OCI-LY7 (cell line): ENCODE measurements around the gene DND1. TPM values are rescaled to one million over a fixed set of nuclear protein-coding genes. Genes with fewer than 3 reads are reported as not detected.
"Not testable (repeated sequence)": the region's sequence is repeated elsewhere in the genome, so short reads cannot be mapped to it uniquely, and the experiment has no call there.

Source experiments
- BruUV-seq: library from RNA; stranded (reverse); fragments of 400-500 nt; replicated peaks from 2 replicates; lab custom pipeline; 2021; lab: Mats Ljungman, UMichigan
- CTCF ChIA-PET: fragments of 300-600 bp; sonication (Branson Sonifier 250); formaldehyde crosslinking; loops from one replicate; lab custom pipeline; 2022; ENCODE audit warnings: antibody characterized with exemption; ENCODE audit not compliant: unreplicated experiment; lab: Charles Lee
- POLR2A ChIA-PET: fragments of 300-600 bp; sonication (Branson Sonifier 250); formaldehyde crosslinking; loops from one replicate; lab custom pipeline; 2022; ENCODE audit warnings: antibody characterized with exemption; lab: Charles Lee
- DNase-seq: peaks from one replicate; pipeline ENCODE4 v3.0.0-alpha.2; 2015; ENCODE audit warnings: low spot score
- H2AFZ ChIP-seq: fragments of 200-600 bp; sonication (generic), shearing (Covaris generic); 2 replicates; pipeline ENCODE4 v1.6.1; 2014; ENCODE audit warnings: mild to moderate bottlenecking, antibody characterized with exemption, low read length, moderate library complexity
- H3K27ac ChIP-seq: fragments of 200-600 bp; sonication (generic); 2 replicates; pipeline ENCODE4 v1.5.1; 2014; ENCODE audit warnings: mixed run types, low read depth, mild to moderate bottlenecking, moderate library complexity, low read length, inconsistent platforms; ENCODE audit not compliant: poor library complexity, severe bottlenecking
- H3K36me3 ChIP-seq: fragments of 200-600 bp; sonication (generic); 2 replicates; pipeline ENCODE4 v1.6.1; 2014; ENCODE audit warnings: mild to moderate bottlenecking, antibody characterized with exemption, low read length, moderate library complexity, mixed read lengths; ENCODE audit not compliant: insufficient read depth
- H3K4me1 ChIP-seq: fragments of 200-600 bp; sonication (generic); 2 replicates; pipeline ENCODE4 v1.5.1; 2014; ENCODE audit warnings: mild to moderate bottlenecking, low read length; ENCODE audit not compliant: insufficient read depth, poor library complexity, severe bottlenecking
- H3K4me2 ChIP-seq: fragments of 200-600 bp; sonication (generic); 2 replicates; pipeline ENCODE4 v1.6.1; 2014; ENCODE audit warnings: mild to moderate bottlenecking, low read length
- H3K4me3 ChIP-seq: fragments of 200-600 bp; sonication (generic); 2 replicates; pipeline ENCODE4 v1.5.1; 2014; ENCODE audit warnings: mild to moderate bottlenecking, low read depth, low read length; ENCODE audit not compliant: poor library complexity, severe bottlenecking
- H3K79me2 ChIP-seq: fragments of 200-600 bp; sonication (generic); 2 replicates; pipeline ENCODE4 v1.6.1; 2016; ENCODE audit warnings: low read depth, mild to moderate bottlenecking, low read length, moderate library complexity, mixed read lengths; ENCODE audit not compliant: insufficient read depth
- H3K9me2 ChIP-seq: fragments of 200-600 bp; sonication (generic); 2 replicates; pipeline ENCODE4 v1.6.1; 2016; ENCODE audit warnings: mild to moderate bottlenecking, low read length, mixed read lengths; ENCODE audit not compliant: insufficient read depth
- H3K9me3 ChIP-seq: fragments of 200-600 bp; sonication (generic); 2 replicates; pipeline ENCODE4 v1.6.1; 2014; ENCODE audit warnings: mild to moderate bottlenecking, mixed run types, low read length, mixed read lengths
- H4K20me1 ChIP-seq: fragments of 200-600 bp; sonication (generic); 2 replicates; pipeline ENCODE4 v1.6.1; 2014; ENCODE audit warnings: mild to moderate bottlenecking, antibody characterized with exemption, low read length, moderate library complexity, mixed read lengths; ENCODE audit not compliant: insufficient read depth
- EZH2phosphoT487 ChIP-seq: fragments of 200-600 bp; sonication (generic); IDR thresholded peaks from 2 replicates; pipeline ENCODE4 v1.6.1; 2018; ENCODE audit warnings: low read depth, borderline replicate concordance, mild to moderate bottlenecking, mixed run types, antibody characterized with exemption, low read length, moderate library complexity, mixed read lengths
- intact Hi-C: fragments of 100-400 bp; cut with micrococcal nuclease; formaldehyde crosslinking; loops from one replicate; pipeline ENCODE4 v1.10.0; 2022; ENCODE audit not compliant: unreplicated experiment
- total RNA-seq, 2 experiments: library from RNA; depleted of rRNA in 1 of 2; stranded (reverse); fragments of >200 nt in 1 of 2; shearing (Covaris generic) in 1 of 2; gene quantifications; 2 replicates each; pipeline ENCODE4 v1.2.3, GENCODE V29; 2014 to 2022
- TF ChIP-seq, protein P1 (sequence below): fragments of 200-600 bp; sonication (generic); conservative IDR thresholded peaks from 2 replicates; pipeline ENCODE4 v1.5.1; 2014; ENCODE audit warnings: mild to moderate bottlenecking, antibody characterized with exemption, low read length, moderate library complexity, mixed read lengths

The DND1 gene
- total RNA-seq, 2 experiments from 2014 or later, result 2.2 to 4.5 TPM

DNA sequence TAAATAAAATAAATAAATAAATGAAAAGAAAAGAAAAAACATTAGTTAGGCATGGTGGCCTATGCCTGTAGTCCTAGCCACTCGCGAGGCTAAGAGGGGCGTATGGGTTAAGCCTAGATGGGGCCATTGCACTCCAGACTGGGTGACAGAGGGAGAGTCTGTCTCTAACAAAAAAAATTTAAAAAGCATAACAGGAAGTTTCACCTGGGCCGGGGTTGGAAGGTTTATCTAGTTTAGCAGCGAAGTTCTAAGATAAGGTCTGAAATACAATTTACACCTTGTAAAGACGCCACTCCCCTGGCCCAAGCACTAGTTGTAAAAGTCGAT is 44.9 kb upstream of the DND1 start:
- Histone ChIP-seq H3K4me2 (no peak overlapping the region), H3K9me2 (no peaks in the 10 kb centered on the region), H3K36me3 (no peaks in the 10 kb centered on the region), H4K20me1 (no peaks in the 10 kb centered on the region), H3K79me2 (no peaks in the 10 kb centered on the region), H3K4me3 (no peak overlapping the region), H3K4me1 (no peaks in the 10 kb centered on the region), H2AFZ (no peak overlapping the region), H3K27ac (no peak overlapping the region), H3K9me3 (no peaks in the 10 kb centered on the region)
- POLR2A ChIA-PET, result no interaction called here
- TF ChIP-seq, protein P1, sequence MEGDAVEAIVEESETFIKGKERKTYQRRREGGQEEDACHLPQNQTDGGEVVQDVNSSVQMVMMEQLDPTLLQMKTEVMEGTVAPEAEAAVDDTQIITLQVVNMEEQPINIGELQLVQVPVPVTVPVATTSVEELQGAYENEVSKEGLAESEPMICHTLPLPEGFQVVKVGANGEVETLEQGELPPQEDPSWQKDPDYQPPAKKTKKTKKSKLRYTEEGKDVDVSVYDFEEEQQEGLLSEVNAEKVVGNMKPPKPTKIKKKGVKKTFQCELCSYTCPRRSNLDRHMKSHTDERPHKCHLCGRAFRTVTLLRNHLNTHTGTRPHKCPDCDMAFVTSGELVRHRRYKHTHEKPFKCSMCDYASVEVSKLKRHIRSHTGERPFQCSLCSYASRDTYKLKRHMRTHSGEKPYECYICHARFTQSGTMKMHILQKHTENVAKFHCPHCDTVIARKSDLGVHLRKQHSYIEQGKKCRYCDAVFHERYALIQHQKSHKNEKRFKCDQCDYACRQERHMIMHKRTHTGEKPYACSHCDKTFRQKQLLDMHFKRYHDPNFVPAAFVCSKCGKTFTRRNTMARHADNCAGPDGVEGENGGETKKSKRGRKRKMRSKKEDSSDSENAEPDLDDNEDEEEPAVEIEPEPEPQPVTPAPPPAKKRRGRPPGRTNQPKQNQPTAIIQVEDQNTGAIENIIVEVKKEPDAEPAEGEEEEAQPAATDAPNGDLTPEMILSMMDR, result no peak
- no peak for TF ChIP-seq EZH2phosphoT487
- no TSS peak for BruUV-seq
- CTCF ChIA-PET, result no interaction called here
- no peak for DNase-seq
- intact Hi-C loops, result no loop called here

DNA sequence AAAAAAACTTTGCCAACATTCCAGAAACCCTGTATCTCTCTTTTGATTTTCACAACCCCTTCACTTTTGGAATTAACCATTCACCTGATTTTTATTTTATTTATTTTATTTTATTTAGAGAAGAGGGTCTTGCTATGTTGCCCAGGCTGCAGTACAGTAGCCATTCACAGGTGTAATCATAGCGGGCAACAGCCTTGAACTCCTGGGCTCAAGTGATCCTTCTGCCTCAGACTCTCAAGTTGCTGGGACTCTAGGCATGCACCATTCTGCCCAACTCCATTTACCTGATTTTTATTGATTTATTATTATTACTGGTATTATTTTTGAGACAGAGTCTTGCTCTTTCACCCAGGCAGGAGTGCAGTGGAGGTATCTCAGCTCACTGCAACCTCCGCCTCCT is 42.9 kb upstream of the DND1 start:
- CTCF ChIA-PET, H3K4me3 ChIP-seq, H3K79me2 ChIP-seq, H3K9me2 ChIP-seq, H4K20me1 ChIP-seq, H3K4me1 ChIP-seq, POLR2A ChIA-PET, intact Hi-C loops, H3K36me3 ChIP-seq, H3K27ac ChIP-seq, BruUV-seq, DNase-seq, H2AFZ ChIP-seq, H3K4me2 ChIP-seq, H3K9me3 ChIP-seq: not testable (repeated sequence)

DNA sequence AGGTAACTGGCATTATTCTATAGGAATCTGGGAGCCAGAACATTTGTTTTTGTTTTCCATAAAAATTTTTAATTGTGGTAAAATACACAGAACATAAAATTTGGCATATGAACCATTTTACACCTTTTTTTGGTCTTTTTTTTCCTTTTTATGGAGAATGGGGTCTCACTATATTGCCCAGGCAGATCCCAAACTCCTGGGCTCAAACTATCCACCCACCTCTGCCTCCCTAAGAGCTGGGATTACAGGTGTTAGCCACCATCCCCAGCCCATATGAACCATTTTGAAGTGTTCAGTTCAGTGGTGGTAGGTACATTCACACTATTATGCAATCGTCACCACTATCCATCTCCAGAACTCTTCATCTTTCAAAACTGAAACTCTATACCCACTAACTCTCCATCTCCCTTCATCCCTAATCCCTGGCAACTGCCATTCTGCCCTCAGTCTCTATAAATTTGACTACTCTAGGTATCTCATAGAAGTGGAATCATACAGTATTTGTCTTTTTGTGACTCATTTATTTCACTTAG is 40.3 kb upstream of the DND1 start:
- TF ChIP-seq, protein P1, result no peak
- TF ChIP-seq EZH2phosphoT487, result no peak
- BruUV-seq, result no TSS peak
- ChIA-PET CTCF (no interaction called here), POLR2A (interaction anchor here (0.7 kb wide), 1 partner anchor 1843 kb away, joined by 5 read pairs; no protein-coding TSS in a partner anchor)
- intact Hi-C loops, result no loop called here
- no peaks in the 10 kb centered on the region for H3K36me3 ChIP-seq
- no peaks in the 10 kb centered on the region for H4K20me1 ChIP-seq
- no peak overlapping the region for H3K4me3 ChIP-seq
- no peak for DNase-seq
- no peak overlapping the region for H2AFZ ChIP-seq
- no peaks in the 10 kb centered on the region for H3K79me2 ChIP-seq
- H3K27ac ChIP-seq, result no peak overlapping the region
- no peaks in the 10 kb centered on the region for H3K9me2 ChIP-seq
- H3K4me2 ChIP-seq, result no peak overlapping the region
- no peaks in the 10 kb centered on the region for H3K4me1 ChIP-seq
- no peaks in the 10 kb centered on the region for H3K9me3 ChIP-seq
